ENCODE measurements around the gene CCDC167.
"Not testable (repeated sequence)": the region's sequence is repeated elsewhere in the genome, so short reads cannot be mapped to it uniquely, and the experiment has no call there.

Gene CCDC167

DNA sequence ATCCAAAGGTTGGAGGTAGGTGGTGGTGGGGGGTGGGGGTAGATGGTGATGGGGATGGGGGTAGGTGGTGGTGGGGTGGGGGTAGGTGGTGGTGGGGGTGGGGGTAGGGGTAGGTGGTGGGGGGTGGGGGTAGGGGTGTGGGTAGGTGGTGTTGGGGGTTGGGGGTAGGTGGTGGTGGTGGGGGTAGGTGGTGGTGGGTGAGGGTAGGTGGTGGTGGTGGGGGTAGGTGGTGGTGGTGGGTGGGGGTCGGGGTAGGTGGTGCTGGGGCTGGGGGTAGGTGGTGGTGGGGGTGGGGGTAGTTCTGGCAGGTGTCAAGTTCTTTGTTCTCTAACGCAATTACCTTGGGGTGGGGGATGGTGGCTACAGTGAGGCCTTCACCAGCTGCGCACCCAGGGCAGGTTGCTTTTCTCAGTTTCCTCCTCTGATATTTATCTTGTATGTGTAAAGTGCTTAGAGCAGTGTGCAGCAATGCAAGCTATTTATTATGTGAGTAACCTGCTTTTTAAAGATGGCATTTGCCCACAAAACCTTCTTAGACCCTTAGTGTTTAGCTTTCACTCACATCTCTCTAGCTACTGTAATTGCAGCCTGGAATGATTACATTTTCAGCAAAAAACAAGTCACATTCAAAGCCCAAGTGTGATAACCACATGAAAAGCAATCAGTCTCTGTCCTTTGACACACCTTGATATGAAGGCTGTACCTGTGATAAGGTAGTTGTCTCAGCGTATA, 8.2 kb upstream of the CCDC167 start:
- DNase-seq = no peak

DNA sequence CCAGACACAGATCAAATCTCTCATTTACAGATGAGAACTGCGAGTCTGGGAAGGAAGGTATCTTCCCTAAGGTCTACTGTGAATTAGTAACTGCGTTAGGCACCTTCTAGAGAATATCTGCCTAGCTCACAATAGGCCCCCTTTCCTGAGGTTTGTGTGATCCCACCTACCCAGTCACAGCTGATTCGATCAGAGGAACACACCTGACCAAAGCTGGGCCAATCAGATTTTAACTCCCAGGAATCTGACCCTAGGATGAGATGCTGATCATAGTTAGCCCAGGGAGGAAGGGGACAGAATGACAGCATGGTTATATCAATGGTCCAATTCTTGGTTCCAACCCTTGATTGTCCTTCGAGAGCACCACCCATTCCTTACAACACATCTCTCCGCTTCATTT, 7.4 kb upstream of the CCDC167 start:
- DNase-seq = no peak

DNA sequence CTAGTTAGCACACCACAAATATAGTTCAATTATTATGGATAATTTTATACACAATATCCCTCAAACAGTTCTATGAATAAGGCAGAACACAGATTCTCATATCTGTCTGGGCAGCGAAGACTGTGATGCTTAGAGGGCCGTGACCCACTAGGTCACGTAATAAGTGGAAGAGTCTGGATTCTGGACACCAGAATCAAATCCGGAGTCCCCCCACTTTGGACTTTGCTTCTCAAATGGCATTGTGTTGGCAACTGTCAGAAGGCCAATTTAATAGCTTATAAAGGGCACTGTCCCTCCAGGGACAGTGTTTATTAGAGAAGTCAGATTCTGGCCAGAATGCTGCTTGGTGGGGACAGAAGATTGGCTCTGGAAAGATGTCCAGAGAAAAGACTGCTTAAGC, 6.8 kb upstream of the CCDC167 start:
- DNase-seq = no peak

DNA sequence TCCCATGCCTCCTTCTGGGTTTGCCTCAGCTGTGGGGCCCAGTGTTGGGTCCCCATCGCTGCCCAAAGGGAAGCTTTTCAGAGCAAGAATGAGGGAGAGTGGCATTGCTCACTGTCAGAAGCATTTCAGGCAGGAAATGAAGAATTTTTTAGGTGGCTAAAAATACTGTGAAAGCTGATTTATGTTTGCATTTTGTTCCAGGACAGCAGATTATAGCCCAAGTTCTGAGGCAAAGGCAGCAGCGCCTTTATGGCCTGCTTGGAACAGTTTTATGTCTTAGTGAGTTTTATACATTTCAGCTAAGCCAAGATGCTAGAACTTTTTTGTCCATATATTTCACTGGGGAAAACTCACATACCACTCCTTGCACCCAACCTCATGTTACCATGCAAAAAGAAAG, 4.3 kb upstream of the CCDC167 start:
- DNase-seq = no peak

DNA sequence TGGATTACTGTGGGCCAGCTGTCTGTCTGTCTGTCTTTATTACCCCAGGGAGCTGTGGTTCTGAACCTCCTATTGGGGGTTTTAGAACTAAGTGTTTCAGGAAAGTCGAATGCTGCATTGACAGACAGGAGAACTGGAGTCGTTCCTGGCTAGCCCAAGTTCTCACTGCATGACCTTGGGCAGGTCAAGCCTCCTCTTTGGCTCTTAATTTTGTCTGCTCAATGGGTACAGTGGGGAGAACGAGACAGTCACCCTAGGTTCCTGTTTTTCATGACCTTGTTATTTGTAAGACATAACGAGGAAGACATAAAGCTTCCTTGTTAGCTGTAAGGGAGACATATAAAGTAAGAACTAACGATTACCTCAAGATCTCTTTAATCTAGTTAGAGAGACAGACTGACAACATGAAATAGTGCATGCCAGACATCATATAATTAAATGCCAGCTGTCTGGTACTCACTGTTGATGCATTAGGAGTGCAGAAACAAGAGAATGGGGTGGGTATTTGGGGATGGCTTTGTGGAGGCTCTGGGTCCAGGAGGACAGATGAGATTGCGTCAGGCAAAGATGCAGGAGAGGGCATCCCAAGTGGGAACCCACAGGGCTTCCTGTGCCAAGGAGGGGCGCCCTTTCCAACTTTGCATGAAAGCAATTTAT, 3.7 kb upstream of the CCDC167 start:
- DNase-seq = no peak

DNA sequence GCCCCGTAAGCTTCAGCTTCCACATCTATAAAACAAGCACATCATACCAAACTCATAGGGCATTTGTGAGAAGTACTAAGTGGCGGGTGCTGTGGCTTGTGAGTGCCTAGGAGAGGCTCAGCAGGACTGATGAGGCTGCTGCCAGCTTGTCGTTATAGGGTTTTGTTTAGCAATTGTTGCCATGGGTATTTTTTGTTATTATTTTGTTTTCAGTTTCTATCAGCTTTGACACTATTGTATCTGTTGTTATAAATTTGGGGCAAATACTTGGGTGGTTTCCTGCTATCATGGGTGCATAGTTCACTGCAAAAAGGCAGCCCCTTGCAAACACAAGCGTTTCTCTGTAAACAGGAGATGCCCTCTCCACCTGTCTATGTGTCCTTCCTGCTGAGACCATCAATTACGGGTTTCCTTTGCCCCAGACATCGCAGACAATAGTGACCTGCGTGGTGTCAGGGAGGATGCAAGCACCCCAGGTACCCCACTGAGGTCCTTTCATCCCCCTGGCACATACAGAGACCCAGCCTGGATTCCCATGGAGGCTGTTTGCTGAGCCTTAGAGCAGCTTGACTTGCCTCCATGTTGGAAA, 3.1 kb upstream of the CCDC167 start:
- no peak for DNase-seq

DNA sequence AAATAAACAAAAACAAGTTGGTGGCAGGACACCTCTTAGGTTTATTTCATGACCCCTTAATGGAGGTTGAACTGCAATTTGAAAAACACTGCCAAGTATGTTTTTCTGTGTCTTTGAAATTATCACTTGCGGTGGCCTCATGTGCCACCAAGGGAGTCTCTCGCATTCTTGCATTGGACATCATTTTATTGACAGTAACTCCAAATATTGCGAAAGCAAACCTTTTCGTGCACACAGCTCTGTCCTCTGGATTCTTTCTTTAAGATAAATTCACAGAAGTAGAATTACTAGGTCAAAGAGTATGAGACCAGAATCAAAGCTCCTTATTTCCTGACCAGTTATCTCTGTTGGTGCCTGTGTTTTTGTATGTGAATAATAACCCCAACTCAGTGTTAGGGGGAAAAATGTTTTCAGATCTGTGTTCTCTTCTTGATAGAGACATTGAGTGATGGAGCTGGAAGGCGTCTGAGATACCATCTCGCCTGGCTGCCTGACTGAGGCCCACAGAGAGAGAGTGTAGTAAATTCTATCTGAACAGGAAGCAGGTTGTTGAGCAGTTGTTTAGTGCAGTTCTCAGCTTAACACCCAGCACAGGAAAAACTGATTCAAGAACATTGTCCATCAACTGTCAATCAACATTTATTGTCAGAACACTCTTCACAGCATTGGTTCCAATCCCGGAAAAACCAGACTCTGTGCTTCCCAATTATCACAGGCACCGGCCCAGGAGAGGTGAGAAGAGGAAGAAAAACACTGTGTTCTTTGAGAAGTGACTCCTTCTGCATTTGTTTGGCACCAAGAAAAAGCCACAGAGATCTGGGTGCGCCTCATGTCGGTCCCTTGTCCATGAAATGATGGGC, 2.2 kb upstream of the CCDC167 start:
- no peak for DNase-seq

DNA sequence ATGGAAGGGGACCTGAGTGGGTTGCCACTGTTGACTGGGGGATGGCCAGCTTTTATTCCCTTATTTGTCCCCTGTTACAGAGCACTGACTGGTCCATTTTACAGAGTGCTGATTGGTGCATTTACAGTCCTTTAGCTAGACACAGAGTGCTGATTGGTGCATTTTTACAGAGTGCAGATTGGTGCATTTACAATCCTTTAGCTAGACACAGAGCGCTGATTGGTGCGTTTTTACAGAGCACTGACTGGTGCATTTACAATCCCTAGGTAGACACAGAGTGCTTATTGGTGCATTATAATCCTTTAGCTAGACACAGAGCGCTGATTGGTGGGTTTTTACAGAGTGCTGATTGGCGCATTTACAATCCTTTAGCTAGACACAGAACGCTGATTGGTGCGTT, 1.2 kb upstream of the CCDC167 start:
- not testable (repeated sequence) for DNase-seq

DNA sequence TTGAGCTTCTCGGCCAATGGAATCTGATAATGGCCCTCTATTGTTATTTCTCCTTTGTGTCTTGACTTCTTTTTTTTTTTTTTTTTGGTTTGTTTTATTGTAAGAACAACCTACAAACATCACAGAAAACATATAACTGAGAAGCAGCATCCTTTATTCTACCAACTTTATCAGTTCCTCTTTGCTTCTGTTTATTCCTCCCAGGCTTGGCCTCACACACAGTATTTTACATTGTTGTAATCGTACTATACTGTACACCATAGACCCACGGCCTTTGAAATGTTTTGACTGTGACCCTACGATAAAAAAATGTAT, 558 bp upstream of the CCDC167 start:
- DNase-seq = no peak

DNA sequence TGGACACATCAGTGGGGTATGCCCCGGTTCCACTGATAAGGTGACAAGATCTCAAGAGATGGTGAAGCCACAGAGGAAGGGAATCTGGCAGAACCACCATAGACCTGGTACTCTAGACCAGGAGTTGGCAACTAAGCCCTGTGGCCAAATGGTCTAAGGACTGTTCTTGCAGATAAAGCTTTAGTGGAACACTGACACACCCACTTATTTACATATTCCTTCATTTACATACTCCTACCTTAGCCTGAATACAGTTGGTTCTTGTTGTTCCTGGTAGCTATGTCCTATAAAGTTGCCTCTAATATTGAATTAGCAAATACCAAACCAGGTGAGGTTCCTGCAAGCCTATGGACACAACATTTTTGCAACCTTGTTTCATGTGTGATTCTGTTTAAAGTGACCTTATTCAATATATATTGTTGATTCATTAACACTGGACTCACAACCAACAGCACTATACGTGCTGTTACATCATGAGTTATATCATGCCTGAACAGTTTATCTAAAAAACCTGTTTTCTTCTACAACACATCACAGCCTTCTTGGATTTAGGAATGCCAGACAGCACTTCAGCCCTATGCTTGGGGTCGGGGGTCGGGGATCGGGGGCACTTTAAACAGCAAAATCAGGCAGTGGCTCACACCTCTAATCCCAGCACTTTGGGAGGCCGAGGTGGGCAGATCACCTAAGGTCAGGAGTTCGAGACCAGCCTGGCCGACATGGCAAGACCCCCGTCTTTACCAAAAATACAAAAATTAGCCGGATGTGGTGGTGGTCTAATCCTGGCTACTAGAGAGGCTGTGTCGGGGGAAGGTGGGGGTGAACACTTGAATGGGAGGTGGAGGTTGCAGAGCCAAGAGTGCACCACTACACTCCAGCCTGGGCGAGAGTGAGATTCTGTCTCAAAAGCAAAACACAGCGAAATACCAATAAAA, 2.5 kb downstream of the CCDC167 start:
- no peak for DNase-seq

DNA sequence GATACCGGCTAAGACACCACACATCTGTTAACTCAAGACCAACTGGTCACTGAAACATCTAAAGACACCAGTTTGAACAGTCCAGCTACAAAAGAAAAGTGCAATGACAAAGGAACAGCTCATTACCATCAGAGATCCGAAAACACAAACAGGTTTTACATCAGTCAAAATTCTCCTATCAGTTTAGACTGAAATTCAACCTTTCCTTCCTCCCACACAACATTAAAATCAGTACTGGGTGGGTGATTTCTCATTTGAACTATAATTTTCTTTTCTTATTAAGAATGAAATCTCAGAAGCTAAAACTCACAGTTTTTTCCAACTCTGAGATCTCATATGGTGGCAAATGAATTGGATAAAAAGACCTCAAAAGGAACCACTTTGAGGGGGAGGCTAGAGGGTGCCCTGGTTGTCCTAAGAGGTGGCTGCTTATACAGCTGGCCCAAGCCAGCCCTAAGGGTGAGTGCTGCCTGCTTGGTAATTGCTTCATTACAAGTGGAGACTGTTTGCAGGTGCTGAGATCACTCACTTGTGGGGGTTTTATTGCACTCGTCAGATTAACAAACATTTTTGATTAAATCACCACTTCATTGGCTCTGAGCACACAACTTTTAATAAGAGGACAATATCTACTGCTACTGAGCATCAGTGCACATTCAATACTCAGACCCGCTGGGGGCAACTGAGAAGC, 4.3 kb downstream of the CCDC167 start:
- no peak for DNase-seq

DNA sequence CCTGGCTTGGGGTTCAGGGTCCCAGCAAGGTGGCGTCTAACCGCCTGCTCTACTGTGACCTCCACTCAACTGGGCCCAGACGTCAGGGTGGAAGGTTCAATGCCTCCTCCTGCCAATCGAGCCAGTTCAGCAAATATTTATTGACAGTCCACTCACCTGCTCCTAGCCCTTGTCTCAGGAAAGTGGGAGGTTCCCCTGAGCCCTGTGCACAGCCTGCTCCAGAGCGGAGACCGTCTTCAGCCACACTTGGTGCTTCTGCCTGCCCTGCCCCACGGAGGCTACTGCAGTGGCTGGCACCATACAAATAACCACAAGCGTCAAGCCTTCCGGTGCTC, 6.1 kb downstream of the CCDC167 start:
- DNase-seq = no peak

DNA sequence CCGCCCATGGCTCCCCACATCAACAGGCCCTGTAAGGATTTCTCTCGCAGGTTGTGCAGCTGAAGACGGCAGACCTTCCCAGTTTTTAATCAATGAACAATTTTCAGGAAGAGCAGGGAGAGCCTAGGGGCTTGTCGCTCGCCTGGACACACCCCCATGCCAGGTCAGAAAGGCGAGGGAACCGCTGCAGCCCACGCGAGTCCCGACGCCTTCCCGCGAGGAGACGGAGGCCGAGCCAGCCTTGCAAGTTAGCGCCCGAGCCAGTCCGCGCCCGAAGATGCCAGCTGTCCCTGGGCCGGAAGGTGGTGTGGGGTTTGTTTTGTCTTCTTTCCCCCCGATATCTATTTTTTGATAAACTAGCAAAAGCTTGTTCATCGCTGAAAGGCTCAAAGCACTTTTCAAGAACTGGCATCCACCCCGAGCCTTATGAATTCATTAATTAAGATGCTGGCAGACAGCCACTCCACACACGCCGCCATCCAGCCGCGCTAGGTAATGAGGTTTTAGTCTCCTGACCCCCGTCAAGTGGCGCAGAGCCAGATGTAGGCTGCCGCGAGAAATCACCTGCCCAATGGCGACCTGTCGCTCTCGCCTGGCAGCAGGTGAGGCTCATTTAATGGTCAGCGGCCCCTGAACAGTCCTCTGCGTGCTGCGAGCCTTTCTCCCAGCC, 6.6 kb downstream of the CCDC167 start:
- DNase-seq = no peak

DNA sequence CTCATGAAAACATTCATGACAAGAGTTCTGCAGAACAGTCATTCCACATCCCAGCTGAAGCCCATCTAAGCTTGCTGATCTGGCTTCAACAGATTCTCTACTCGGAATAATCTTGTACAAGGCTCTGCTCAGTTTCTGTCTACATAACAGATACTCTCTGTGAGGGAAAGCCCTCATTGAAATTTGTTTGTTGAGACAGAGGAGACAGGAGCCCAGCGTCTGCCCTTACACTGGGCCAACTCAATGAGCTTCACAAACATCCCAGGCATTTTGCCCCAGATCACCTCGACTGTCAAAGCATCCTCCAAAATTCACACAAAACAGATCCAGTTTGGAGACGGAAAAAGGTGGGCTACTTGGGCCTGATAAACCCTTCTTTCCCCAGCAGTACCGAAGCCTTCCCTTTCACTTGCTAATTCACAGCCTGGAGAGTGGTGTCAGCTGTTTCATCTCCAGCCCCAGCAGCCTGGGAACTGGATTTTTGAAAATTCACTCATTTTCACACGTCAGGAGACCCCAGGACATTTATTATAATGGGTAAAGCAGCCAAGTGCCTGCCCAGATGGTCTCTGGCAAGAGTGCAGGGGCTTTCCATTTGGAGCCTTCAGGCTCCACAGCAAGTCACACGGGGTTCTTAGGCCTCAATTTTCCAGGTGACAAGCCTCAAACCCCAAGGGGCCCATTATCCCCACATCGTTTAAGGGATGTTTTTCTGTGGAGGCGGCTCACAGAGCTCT, 7.3 kb downstream of the CCDC167 start:
- no peak for DNase-seq

DNA sequence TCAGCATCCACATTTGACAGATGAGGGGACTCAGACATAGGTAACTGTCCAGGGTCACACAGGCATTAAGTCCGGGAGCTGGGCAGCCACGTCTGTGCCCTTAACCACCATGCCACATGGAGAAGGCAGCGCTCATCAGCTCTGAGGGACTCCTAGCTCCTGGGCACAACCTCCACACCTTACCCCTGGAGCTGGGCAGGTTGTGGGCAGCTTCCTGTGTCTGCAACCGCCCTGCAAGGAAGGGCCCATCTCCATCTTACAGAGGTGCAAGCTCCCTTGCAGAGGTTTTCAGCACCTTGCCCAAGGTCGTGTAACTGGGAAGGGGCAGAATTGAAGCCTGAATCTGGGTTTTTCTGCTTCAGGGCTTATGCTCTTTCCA, 7.9 kb downstream of the CCDC167 start:
- no peak for DNase-seq

DNA sequence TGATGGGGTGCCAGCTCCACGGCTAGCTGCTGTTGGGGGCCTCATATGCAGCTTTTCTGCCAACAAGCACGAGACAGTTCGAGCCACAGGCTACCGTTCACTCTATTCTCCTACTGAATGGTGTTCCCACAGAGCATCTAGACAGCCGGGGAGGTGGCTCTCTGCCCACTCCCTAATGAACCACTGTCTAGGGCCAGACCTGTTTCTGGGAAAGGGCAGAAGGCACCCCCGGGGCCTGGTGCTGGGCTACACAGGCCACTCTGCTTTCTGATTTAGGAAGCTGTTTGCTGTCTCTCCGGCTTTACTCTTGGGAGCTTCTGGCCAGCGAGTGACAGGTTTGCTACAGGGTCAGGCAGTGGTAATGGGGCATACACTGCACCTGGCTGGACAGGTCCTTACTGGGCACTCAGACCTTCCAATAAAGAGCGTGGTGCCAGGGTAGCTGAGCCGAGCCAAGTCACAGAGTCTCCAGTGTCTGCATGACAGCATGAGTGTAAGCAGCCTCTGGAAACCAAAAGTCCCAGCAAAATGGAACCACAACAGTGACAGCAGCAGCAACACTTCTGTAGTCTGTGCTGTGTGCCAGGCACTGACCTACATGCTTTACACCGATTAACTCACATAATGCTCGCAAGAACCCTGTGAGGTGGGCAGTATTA, 8.4 kb downstream of the CCDC167 start:
- DNase-seq = no peak

DNA sequence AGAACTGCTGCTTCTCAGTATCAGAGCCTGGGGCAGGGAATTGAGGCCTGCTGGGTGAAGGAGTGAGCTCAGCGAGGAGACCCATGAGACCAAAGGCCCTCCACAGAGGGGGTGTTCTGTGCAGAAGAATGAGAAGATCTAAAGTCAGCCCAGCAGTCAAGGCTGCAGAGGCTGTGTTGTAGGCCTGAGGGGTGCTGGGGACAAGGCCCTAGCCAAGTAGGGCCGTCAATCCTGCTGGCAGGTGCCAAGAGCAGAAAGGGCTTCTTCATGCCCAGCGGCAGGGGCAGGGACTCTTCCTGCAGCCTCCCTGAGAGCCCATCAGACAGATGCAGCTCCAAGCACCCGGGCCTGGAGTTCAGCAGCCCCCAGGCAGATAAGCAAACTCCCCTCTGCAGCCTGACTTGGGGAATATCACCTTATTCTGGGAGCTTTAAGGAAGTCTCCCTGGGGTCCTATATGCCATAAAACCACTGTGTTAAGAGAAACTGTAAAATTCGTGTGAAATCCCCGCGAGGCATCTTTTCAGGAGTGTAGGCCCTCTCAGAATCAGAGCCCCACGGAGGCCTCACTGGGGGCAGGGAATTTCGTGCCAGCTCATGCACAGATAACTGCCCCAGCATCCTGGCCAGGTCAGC, 9.0 kb downstream of the CCDC167 start:
- no peak for DNase-seq

DNA sequence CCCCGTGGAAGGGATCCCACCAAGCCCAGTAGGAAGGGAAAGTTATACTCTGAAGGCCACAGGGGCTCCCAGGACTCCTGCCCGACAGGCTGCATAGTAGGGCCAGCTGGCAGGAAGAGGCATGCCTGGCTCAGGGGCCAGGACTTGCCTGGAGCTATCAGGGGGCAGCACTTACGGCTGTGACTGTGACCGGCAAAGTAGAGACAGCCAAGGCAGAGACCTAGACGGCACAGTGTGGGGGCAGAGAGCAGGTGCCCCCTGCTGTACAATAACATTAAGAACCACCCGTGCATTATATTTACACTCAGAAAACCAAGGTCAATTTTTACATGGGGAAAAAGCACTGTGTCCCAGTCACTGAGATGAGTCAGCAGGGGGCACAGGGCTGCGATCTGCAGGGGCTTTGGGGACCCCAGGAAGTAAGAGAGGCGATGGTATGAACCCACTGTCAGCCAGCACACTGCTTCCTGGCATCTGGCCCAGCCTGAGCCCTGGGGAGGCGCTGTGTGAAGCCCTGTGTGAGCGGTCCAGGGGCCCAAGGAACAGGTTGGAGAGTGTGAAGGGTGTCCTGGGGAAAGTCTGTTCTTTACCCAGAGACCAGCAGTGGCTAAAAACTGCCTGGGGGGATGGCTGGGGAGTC, 9.9 kb downstream of the CCDC167 start:
- no peak for DNase-seq

DNA sequence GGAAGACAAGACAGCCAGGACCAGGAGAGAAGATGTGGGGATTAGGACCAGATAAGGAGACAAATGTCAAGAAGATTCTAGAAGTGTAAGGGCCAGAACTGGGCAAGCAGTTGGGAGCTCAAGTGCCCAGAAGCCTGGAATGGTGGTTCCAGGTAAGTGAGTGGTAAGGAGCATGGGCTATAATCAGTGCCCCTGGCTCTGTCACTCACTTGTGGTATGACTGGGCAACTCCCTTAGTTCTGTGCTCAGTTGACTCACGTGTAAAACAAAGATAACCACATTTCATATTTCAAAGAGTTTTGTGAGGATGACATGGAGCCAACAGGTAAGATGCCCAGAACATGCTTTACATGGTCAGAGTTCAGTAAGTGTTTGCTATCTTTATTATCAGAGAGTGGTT, 11.2 kb downstream of the CCDC167 start:
- no peak for DNase-seq
